HG03064 (cell line): ENCODE results near the gene AREG.
A peak's percentile ranks its signal among the peaks of the same experiment; 100 is the strongest.
"Not testable (repeated sequence)": the region's sequence is repeated elsewhere in the genome, so short reads cannot be mapped to it uniquely, and the experiment has no call there.

ENCODE experiments used
- ATAC-seq: cut with Tn5 transposase; IDR thresholded peaks from one replicate; pipeline ENCODE4 v1.9.1; 2021; ENCODE audit warnings: low read depth; ENCODE audit not compliant: unreplicated experiment

The AREG gene

GRCh38 chr4:74444891-74445642 is at the start of gene AREG:
TSS of gene AREG (plus strand) at chr4:74445136. CDS start at chr4:74445346, 210 bp downstream.
- ATAC-seq: peak; percentile 81

- no peak for ATAC-seq
Observed at GRCh38 chr4:74395633-74396032, 49.3 kb upstream of the AREG start.

- ATAC-seq: no peak
Observed at GRCh38 chr4:74397748-74398426, 47.0 kb upstream of the AREG start.

GRCh38 chr4:74398894-74399589 is 45.9 kb upstream of the AREG start:
- not testable (repeated sequence) for ATAC-seq

- no peak for ATAC-seq
Observed at GRCh38 chr4:74400395-74400794, 44.5 kb upstream of the AREG start.

- ATAC-seq: peak; percentile 92
Observed at GRCh38 chr4:74402692-74403456, 42.1 kb upstream of the AREG start.

- ATAC-seq: no peak
Observed at GRCh38 chr4:74407891-74408290, 37.0 kb upstream of the AREG start.

GRCh38 chr4:74408639-74409038 is 36.3 kb upstream of the AREG start:
- ATAC-seq: no peak

GRCh38 chr4:74410272-74410671 is 34.7 kb upstream of the AREG start:
- ATAC-seq: no peak

- ATAC-seq: no peak
Observed at GRCh38 chr4:74412225-74412624, 32.7 kb upstream of the AREG start.

GRCh38 chr4:74413265-74413664 is 31.7 kb upstream of the AREG start:
- ATAC-seq: no peak

GRCh38 chr4:74414149-74414809 is 30.7 kb upstream of the AREG start:
- ATAC-seq: no peak

- no peak for ATAC-seq
Observed at GRCh38 chr4:74415602-74416300, 29.2 kb upstream of the AREG start.

GRCh38 chr4:74418063-74418670 is 26.8 kb upstream of the AREG start:
- no peak for ATAC-seq

GRCh38 chr4:74420863-74421262 is 24.1 kb upstream of the AREG start:
- no peak for ATAC-seq

- no peak for ATAC-seq
Observed at GRCh38 chr4:74423104-74423503, 21.8 kb upstream of the AREG start.

- ATAC-seq: no peak
Observed at GRCh38 chr4:74424111-74424510, 20.8 kb upstream of the AREG start.

- ATAC-seq: no peak
Observed at GRCh38 chr4:74426101-74426500, 18.8 kb upstream of the AREG start.

- ATAC-seq: no peak
Observed at GRCh38 chr4:74428276-74428675, 16.7 kb upstream of the AREG start.
